GM21529 (cell line): ENCODE data around the gene PTPA.
"Not testable (repeated sequence)": the region's sequence is repeated elsewhere in the genome, so short reads cannot be mapped to it uniquely, and the experiment has no call there.

ENCODE experiments used
- ATAC-seq: cut with Tn5 transposase; IDR thresholded peaks from one replicate; pipeline ENCODE4 v1.9.1; 2021; ENCODE audit not compliant: unreplicated experiment

Gene PTPA

DNA sequence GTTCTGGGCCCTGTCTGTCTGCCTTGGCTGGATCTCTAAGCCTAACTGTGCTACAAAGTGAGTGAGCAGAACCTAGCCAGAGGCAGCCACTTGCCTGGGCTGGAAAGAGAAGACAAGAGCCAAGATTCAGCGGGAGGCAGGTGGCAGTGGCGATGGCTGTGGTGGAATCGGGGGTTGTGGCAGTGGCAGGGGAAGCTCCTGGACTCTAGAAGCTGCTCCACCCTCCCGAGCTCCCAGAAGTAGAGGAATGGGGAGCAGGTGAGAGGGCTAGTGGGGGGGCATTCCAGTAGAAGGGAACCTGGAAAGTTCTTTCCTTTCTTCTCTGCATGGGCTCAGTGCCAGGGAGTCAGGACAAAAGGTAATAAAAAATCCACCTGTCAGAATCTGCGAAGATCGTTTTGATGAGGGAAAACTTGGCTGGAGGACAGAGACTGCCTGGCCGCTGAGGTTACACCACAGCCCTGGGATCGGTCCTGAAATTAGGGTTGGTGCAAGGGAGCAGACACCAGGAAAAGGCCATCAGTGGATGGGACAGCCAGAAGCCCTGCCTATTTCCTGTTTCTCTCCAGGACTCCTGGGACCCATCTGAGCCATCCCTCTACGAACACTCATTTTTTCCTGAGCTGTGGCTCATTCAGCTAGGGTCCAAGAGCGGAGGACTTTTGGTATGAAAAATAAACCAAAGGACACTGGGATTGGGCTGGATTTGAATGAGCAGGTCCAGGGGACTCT, 2.2 kb upstream of the PTPA start:
- ATAC-seq = no peak

DNA sequence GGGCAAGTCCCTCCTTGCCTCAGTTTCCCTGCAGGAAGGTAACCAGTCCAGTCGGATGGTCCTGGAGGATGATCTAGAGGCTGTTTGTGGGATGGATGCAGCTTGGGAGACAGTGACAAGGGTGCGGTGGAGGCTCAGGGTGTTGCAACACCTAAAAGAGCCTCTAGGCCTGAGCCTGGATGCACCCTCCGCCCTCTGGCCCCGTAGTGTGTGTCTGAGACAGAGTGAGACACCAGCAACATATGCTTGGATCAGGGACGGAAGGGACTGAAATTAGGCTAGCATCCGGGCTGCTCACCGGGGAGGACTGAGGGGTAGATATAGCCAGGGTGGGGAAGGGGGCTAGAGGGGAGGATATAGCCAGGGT, 1.7 kb upstream of the PTPA start:
- no peak for ATAC-seq

DNA sequence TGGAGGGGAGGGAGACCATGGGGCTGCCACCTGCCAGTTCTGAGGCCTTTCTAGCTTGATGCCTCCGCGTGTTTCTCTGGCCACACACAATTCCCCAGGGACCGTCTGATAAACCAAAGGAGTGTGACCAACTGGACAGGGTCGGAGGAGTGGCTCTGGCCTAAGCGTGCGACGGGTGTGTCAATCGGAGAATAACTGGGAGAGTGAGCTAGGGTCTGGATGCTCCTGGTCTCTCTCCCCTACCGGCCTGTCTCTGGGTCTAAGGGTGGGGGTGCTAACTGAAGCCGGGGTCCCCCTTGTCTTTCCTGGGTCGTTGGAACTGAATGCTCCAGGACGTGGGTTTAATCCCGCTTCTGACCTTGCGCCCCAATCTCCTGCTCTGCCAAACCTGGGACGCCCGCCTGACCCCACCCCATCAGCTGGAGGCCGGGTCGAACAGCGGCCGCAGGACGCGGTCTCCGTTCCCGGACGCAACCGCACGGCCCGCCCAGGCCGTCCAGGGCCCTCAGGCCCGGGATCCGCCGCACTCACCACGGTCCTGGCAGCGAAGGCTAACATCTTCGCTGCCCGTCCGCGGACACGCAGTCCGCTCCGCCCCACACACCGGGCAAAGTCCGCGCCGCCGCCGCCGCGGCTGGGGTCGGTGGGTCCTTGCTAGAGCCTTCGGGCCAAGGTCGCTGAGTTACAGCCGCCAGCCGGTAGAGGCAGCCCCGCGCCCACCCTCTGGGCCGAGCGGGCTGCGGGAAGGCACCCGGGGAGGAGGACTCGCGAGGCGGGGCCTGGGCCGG, 1.1 kb upstream of the PTPA start:
- ATAC-seq = peak; percentile 9

DNA sequence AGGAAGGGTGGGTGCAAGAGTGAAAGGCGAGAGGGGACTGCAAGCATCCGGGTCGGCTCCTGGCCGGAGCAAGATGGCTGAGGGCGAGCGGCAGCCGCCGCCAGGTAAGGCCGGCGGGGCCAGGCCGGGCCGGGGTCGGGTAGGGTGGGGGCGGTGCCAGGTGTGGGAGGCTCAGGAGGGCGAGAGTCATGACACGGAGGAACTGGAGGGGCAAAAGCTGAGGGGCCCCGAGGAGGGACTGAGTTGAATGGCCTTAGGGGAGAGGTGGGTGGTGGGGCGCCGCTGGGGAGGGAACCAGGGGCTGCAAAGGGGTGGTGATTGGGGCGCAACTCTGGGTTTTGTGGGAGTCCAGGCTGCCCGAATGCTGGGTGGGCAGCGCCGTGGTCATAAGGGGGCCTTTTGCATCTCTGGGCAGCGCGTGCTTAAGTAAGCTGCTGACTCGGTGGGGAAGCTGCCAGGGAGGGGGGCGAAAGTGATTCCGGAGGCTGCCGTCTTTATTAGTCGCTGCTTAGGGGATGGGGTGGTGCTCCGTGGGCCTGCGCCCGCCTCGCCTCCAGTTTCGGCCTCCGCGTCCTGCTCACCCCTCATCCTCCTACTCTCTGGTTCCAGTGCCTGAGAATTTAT, 425 bp downstream of the PTPA start:
- peak; percentile 13 for ATAC-seq

DNA sequence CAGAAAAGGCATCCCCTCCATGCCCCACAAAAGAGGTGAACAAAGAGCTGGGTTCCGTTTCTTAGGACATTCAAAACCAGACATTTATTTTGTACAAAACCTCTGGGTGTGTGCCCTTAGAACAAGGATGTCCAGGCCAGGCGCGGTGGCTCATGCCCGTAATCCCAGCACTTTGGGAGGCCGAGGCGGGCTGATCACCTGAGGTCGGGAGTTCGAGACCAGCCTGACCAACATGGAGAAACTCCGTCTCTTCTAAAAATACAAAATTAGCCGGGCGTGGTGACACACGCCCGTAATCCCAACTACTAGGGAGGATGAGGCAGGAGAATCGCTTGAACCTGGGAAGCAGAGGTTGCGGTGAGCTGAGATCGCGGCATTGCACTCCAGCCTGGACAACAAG, 1.3 kb downstream of the PTPA start:
- not testable (repeated sequence) for ATAC-seq

DNA sequence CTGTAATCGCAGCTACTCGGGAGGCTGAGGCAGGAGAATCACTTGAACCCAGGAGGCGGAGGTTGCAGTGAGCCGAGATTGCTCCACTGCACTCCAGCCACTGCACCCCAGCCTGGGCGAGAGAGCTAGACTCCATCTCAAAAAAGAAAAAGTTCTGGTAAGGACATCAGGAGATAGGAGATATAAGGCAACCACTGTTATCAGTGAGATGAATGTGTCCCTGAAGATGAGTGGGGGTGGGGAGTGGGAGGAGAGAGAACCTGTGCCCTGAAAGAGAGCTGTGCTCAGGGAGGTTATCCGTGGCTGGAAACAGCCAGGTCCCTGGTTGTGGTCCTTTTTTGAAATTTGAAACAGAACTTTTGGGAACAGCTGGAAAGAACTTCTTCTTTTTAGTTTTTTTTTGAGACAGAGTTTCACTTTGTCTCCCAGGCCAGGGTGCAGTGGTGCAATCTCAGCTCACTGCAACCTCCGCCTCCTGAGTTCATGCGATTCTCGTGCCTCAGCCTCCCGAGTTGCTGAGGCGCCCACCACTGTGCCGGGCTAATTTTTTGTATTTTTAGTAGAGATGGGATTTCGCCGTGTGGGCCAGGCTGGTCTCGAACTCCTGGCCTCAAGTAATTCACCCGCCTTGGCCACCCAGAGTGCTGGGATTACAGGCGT, 2.6 kb downstream of the PTPA start:
- ATAC-seq = no peak

DNA sequence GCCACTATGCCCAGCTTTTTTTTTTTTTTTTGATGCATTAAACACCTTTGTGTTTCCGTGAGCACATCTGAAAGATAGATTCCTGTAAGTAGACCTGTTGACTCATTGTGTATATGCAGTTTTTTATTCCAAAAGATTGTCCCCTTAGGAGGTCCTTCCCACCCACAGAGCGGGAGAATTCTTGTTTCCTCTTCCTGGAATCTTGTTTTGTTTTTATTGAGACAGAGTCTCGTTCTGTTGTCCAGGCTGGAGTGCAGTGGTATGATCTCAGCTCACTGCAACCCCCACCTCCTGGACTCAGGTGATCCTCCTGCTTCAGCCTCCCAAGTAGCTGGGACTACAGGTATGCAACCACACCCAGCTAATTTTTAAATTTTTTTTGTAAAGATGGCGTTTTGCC, 7.6 kb downstream of the PTPA start:
- ATAC-seq = no peak

DNA sequence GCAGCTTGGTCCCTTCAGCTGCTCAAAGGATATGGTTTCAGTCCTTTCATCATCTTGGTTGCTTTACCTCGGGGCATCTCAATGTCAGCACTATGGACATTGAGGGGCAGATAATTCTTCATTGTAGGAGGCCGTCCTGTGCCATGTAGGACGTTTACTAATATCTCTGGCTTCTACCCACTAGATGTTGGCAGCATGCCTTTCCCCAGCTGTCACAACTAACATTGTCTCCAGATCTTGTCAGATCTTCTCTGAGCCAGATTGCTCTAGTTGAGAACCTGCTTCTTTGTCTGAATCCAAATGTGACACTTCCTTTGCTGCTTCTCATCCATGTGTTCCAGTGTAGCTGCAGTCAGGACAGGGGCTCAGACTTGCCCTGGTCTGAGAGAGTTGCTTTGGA, 10.3 kb downstream of the PTPA start:
- no peak for ATAC-seq

DNA sequence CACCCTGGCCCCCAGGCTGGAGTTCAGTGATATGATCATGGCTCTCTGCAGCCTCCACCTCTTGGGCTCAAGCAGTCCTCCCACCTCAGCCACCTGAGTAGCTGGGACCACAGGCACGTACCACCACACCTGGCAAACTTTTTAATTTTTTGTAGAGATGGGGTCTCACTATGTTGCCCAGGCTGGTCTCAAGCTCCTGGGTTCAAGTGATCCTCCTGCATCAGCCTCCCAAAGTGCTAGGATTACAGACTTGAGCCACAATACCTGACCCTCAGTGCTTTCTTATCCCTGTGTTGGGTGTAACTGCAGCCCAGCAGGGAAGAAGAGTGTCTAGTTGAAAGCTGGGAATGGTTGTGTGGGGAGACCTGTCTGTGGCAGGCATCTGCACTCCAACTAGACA, 10.9 kb downstream of the PTPA start:
- no peak for ATAC-seq

DNA sequence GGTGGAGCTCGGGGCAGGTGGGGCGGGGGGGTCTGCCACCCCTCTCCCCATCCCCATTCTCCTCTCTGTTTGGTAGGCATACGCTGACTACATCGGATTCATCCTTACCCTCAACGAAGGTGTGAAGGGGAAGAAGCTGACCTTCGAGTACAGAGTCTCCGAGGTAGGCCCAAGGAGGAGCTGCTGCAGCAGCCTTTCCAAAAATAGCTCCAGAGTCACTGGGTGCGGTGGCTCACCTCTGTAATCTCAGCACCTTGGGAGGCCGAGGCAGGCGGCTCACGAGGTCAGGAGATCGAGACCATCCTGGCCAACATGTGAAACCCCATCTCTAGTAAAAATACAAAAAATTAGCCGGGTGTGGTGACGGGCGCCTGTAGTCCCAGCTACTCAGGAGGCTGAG, 11.8 kb downstream of the PTPA start:
- ATAC-seq = not testable (repeated sequence)

DNA sequence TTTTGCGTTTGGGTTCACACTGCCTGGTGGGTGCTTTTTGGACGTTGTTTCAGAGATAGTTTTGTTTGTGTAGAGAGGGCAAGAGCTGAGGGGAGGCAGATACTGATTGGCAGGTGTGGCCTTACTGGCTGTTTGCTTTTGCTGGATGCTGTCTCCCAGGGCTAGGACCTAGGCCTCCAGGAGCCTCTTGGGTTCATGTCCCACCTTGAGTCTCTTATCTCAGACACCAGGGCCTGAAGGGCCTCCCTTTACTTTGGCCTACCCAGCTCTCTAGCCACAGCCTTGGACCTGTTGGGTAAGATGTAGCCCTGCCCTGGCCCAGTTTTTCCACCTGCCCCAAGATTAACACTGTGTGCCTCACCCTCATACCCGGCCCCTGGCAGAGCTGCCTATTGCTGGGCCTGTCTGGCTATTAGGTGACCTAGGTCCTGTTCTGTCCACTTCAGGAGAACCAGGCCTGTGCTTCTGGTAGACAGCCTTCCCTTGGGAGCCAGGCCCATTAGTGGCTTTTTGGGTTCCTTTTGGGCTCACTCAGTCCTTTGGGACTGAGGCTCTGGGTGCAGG, 13.4 kb downstream of the PTPA start:
- ATAC-seq = no peak

DNA sequence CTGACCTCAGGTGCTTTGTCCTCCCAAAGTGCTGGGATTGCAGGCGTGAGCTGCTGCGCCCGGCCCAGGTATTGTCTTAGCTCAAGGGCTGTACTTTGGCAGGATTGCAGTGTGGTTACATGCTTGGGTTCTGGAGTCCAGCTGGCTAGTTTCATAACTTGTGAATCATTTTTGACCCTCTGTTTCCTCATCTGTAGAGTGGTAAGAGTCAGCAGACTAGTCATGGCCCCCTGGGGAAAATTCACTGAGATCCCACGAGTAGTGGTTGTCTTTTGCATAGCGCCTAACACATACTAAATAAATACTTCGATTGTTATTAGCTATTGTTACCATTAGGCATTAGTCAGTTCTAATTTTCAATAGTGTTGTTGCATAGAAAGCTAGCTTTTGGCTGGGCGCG, 14.3 kb downstream of the PTPA start:
- ATAC-seq = no peak

DNA sequence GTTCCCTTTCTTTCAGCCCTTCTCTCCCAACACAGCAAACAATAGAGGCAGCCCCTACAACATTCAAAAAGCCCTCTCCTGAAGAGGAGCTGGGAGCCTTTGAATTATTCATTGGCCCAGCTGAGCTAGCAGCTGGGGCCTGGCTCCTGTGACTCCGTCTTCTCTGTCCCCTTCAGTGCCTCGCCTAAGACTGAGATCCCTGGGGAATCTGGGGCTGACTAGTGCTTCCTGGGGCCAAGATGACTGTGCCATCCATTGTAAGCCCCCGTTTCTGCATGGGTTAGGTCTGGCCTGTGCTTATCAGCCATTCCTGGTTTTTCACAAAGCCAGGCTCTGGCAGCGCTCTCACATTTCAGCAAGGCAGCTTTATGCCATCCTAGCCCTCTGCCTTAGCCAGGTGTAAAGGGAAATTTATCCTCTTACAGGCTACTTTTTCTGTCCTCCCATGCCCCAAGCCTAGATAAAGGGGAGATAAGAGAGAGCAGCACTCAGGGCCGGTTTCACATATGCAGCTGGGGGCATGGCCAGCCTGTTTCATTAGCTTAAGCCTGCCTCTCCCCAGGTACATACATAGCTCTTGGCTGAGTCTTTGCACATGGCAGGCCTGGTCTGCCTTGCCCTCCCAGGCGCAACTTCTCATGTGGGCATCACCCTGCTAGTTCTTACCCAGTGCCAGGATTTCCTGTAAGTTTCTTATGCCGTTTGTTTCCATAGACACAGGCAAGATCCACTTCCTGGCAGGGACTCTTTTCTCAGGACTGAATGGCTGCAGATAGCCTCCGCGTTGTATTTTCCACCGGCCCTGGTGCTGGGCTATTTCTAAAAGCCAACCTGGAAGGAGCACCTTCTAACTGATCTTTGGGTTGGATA, 15.8 kb downstream of the PTPA start:
- no peak for ATAC-seq

DNA sequence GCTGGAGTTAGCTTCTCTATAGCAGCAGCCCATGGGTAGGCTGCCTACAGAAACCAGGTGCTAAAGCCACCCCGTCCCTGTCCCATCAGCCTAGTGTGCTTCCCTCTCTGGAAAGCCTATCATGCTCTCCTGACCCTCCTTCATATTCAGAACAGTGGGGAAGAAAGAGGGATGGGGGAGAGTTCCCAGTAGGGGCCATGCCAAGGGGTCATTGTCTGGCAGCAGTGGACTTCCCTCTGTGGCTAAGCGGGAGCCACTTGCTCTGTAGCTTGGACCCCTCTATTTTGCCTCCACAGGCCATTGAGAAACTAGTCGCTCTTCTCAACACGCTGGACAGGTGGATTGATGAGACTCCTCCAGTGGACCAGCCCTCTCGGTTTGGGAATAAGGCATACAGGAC, 17.5 kb downstream of the PTPA start:
- ATAC-seq = no peak

DNA sequence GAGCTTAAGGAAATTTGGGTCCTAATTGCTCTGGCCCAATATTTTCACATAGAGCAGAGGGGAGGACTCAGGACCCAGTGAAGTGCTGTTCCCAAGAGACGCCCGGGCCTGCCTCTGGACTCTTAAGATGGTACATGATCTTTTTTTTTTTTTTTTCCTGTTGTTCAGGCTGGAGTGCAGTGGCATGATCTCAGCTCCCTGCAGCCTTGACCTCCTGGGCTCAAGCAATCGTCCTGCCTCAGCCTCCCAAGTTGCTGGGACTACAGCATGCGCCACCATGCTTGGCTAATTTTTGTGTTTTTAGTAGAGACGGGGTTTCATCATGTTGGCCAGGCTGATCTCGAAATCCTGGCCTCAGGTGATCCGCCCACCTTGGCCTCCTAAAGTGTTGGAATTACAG, 19.1 kb downstream of the PTPA start:
- not testable (repeated sequence) for ATAC-seq

DNA sequence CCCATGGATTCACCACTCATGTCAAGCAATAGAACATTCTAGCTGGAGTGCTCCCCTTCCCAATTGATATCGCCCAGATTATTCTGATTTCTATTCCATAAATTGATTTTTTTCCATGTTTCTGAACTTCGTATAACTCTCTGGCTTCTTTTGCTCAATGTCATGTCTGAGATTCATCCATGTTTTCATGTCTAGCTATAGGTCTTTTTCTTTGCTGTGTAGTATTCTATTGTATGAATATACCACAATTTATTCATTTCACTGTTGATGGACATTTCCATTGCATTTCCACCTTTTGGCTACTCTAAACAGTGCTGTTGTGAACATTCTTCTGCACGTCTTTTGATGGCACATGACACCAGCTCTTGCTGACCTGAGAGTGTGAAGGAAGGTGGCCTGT, 19.6 kb downstream of the PTPA start:
- ATAC-seq = no peak

DNA sequence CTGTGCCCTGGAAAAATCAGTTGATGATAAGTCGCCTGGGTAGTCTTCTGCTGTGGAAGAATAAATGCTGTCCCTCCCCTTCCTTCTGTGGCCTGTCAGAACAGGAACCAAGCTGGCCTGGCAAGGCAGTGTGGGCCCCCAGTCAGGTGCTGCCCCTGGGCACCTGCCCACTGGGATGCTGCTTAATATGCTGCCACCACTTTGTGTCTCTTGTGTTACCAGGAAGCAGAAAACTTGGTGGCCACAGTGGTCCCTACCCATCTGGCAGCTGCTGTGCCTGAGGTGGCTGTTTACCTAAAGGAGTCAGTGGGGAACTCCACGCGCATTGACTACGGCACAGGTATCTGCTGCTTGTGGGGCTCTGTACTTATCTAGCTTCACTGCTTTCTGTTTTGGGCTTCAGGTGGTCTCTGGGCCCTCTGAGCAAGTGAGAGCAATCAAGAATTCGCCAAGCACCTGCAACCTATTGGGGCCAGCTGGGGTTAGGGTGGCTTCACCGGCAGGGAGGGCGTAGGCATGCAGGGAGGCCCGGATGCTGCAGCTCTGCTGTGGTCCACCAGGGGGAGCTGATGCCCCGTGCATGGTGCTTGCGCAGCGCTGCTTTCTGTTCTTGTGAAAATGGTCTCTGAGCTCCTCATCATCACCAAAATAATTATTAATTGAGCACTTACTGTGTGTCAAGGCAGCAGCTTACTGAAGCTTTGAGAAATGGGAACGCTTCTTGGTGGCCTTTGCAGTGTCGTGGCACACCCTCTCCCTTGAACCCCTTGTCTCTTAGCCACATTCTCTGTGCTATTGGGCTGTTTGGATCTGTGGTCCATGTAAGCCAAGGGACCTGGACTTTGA, 20.3 kb downstream of the PTPA start:
- ATAC-seq = peak; percentile 58

DNA sequence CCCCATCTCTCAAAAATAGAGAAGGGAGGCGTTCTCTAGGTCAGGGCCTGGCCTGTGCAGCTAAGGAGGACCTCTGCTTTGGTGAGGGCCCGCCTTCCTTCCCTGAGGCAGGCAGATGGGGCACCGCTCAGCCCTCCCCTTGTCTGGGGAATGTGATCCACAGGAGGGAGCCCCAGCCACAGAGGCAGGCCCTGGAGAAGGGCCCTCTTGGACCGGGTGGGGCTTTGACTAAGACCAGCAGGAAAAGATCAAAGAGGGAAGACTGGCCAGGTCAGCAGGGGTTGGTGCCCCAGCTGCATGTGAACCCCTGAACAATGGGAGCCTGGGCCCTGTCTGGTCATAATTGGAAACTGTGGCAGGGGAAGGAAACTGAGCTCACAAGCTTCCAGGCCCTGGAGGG, 21.9 kb downstream of the PTPA start:
- ATAC-seq = no peak

DNA sequence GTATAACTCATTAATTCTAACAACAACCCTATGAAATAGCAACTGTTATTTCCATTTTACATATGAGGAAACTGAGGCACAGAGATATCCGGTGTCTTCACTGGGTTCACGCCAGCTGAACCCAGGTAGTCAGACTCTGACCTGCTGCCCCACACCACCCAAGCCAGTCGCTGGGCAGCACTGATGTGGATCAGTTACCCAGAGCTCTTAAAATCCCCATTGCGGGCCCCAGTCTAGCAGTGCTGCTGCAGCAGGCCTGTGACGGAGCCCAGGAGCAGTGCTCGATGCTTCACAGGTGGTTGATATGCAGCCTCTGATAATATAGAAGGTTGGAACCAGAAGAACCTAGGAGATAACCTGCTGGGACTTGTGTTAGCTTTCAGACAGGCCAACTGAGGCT, 24.3 kb downstream of the PTPA start:
- no peak for ATAC-seq
